Activated CD8-positive, alpha-beta memory T cell treated with anti-CD3 and anti-CD28 coated beads, Interleukin-2, amount 50 U/mL, for 24 hours (primary cell): ENCODE data around the gene TCHH.
"Not testable (repeated sequence)": the region's sequence is repeated elsewhere in the genome, so short reads cannot be mapped to it uniquely, and the experiment has no call there.

Source experiments
- DNase-seq: peaks from one replicate; pipeline ENCODE4 v3.0.0-alpha.2; 2020; ENCODE audit errors: extremely low read depth

Gene TCHH, protein sequence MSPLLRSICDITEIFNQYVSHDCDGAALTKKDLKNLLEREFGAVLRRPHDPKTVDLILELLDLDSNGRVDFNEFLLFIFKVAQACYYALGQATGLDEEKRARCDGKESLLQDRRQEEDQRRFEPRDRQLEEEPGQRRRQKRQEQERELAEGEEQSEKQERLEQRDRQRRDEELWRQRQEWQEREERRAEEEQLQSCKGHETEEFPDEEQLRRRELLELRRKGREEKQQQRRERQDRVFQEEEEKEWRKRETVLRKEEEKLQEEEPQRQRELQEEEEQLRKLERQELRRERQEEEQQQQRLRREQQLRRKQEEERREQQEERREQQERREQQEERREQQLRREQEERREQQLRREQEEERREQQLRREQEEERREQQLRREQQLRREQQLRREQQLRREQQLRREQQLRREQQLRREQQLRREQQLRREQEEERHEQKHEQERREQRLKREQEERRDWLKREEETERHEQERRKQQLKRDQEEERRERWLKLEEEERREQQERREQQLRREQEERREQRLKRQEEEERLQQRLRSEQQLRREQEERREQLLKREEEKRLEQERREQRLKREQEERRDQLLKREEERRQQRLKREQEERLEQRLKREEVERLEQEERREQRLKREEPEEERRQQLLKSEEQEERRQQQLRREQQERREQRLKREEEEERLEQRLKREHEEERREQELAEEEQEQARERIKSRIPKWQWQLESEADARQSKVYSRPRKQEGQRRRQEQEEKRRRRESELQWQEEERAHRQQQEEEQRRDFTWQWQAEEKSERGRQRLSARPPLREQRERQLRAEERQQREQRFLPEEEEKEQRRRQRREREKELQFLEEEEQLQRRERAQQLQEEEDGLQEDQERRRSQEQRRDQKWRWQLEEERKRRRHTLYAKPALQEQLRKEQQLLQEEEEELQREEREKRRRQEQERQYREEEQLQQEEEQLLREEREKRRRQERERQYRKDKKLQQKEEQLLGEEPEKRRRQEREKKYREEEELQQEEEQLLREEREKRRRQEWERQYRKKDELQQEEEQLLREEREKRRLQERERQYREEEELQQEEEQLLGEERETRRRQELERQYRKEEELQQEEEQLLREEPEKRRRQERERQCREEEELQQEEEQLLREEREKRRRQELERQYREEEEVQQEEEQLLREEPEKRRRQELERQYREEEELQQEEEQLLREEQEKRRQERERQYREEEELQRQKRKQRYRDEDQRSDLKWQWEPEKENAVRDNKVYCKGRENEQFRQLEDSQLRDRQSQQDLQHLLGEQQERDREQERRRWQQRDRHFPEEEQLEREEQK (N-terminal part only)

GRCh38 chr1:152115344-152115743, at the start of gene TCHH:
TSS of gene TCHH (minus strand) at chr1:152115444. CDS start at chr1:152114080, 1,364 bp downstream.
- DNase-seq = no peak

DNA sequence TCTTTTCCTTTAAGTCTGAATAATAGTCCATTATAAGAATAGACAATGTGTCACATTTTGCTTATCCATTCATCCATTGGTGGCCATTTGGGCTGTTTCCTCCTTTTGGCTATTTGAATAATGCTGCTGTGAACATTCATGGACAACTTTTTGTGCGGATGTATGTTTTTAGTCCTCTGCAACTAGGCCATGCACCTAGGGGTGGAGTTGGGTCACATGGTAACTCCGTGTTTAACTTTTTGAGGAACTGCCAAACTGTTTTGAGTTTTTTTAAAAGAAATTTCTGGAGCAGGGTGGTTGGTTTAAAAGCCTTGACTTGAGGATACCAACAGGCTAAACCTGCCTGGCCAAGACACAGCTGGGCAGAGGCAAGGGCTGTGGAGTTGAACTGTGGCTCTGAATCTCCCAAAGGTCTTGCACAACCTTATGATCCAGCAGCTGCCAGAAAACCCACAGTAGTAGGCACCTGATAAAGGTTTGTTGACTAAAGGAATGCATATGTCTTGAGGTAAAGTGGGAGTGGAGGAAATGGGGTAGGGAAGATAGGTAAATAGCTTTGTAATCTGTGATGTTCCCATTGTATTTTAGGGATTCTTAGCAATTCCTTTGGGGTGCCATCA, 49.4 kb upstream of the TCHH start:
- no peak for DNase-seq

DNA sequence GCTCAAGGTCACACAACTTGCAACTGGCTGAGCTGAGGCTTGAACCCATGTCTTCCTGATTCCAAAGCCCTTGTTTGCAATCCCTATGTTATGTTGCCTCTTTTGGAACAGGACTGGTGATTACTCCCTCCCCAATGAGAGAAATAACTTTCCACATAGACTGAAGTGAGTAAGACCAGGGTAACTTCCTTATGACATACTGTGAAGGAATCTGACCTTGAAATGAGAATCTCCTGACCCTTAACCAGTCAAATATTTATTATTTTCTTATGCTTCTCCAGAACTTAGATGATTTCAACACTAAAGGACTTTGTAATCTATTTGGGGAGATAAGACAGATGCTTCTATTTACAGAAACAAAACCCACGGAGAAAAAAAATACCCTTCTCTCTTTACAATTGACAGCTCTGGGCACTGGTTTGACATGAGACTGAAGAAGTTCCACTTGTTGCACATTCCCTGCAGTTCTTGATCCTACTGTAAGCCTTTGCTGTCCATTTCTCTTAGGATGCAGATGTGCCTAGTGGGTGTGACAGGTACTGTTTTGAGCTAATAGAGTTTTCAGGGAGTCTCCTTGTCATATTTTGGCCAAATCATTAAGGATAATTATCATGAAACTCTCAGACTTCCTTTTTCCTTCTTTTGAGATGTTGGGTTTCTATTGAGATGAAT, 47.7 kb upstream of the TCHH start:
- DNase-seq = no peak

DNA sequence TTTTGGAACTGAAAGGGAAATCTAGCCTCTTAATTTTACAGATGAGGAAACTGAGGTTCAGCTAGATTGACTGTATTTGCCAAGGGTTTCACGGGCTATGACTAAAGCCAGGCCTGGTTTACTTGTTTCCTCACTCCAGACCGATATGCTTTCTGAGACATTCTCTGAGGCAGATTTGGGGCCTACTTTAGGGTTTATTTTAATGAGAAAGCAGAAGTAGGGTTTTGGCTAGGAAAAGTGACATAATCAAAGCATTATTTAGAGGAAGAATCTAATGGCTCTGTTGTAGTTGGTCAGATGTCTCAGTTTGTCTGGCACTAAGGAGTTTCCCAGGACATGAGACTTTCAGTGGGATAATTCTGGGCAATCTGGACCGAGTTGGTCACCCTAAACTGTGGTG, 45.3 kb upstream of the TCHH start:
- DNase-seq = no peak

- DNase-seq = no peak
Measured at GRCh38 chr1:152159144-152159543, 43.9 kb upstream of the TCHH start, which contains the start of gene RPTN. TSS of gene RPTN (minus strand) at chr1:152159228. CDS start at chr1:152157889, 1,339 bp downstream.

GRCh38 chr1:152153996-152154395, 38.8 kb upstream of the TCHH start:
- DNase-seq = no peak

DNA sequence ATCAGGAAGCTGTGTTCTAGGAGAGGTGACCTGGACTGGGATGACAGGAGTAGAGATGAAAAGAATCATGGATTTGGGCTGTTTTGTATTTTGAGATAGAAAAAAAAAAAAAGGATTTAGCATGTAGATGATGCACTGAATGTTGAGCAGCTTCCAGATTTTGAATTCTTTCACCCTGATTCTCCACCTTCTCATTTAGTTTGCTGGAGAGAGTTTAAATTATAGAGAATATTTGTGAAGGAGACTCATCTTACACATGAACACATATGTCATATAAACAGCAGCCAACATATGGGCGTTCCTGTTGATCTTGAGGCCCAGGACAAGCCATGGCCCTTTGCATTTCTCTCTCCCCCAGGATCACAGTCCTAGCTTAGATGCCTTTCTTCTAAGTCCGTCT, 36.4 kb upstream of the TCHH start:
- DNase-seq = no peak

DNA sequence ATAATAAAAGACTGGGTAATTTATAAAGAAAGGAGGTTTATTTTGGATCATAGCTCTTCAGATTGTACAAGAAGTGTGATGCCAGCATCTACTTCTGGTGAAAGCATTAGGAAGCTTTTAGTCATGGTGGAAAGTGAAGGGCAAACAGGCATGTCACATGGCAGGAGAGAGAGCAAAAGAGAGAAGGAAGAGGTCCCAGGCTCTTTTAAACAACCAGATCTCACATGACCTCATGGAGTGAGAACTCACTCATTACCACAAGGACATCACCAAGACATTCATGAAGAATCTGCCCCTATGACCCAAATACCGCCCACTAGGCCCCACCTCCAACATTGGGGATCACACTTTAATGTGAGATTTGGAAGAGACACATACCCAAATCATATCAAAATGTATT, 33.7 kb upstream of the TCHH start:
- DNase-seq = no peak

- DNase-seq = no peak
Measured at GRCh38 chr1:152148051-152148450, 32.8 kb upstream of the TCHH start.

DNA sequence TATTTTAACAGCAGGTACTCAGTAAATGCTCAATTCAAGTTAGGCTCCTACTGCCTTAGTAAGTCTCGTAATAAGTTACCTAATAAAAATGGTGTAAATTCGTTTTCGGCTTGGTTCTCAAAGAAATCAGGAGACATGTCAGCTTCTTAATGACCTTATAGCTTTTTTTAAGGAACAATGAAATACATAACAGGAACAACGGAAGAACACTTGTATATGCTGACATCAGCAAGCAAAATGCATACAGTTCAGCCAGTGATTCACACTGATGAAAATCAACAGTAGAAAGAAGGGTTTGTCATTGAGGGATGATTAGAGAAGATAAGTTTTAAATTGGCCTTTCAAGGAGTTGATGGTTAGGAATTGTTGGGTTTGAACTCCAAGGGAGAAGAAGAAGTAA, 30.5 kb upstream of the TCHH start:
- DNase-seq = no peak

- DNase-seq = not testable (repeated sequence)
Measured at GRCh38 chr1:152144674-152145183, 29.5 kb upstream of the TCHH start.

GRCh38 chr1:152143150-152143887, 28.1 kb upstream of the TCHH start:
- DNase-seq = no peak

DNA sequence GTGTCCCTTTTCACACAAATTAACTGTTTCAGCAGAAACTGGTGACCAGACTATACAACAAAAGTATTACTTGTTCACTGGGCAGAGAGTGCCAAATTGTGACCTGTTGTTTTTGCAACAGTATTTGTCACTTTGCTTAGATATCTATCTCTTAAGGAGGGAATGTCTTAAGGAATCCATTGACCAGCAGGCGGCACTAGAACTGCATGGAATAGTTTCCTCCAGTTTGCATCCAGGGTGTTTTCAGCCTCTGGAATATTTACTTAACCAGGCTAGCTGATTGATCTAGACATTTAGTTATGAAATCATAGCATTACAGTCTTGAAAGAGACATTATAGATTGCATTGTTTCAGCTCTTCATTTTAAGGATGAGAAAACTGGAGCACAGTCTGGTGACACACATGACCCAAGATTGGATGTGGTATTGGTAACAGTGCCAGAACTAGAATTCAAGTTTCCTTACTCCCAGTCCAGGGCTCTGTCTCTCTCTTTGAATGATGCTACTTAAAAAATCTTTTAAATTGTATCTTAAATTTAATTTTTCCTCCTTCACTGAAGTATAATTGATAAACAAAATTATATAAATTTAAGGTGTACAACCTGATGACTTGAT, 26.8 kb upstream of the TCHH start:
- DNase-seq = no peak

DNA sequence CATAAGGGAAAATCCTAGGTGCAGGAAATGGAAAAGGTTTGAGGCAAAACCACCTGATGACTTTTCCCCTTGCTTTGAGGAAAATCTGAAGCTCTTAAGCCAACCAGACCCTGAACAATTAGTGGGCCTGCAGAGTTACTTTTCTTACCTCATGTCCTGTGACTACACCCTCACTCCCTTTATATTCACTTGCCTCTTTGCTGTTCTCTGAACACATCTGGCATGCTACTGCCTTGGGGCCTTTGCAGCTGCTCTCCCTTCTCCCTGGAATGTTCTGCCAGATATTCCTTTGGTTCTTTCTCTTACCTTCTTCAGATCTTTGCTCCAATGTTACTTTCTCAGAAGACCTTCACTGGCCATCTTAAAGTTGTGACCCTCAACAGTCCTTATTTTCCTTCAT, 22.0 kb upstream of the TCHH start:
- no peak for DNase-seq

- no peak for DNase-seq
Measured at GRCh38 chr1:152130186-152130585, 14.9 kb upstream of the TCHH start.

DNA sequence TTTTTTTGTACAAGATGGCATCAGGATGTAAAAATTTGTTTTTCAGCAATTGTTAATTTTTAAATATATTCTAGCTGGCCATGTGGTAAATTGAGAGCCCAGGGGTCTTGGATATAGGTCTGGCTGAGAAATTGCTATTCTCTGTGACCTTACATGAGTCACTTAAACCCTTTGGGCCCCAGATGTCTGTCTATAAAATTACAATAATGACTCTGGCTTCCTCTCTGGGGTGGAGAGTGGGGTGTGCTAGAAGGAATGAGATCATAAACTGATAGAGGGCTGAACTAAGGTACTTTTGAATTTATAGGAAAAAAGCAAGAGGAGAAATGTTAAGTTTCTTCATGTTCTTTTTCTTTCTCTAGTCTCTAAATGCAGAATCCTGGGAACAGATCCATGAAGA, 12.4 kb upstream of the TCHH start:
- no peak for DNase-seq

GRCh38 chr1:152125834-152126443, 10.7 kb upstream of the TCHH start:
- no peak for DNase-seq

- DNase-seq = no peak
Measured at GRCh38 chr1:152118915-152119314, 3.7 kb upstream of the TCHH start.

- DNase-seq = no peak
Measured at GRCh38 chr1:152112885-152113432, 2.3 kb downstream of the TCHH start.
